Skeletal muscle satellite cell (primary cell): ENCODE results near the gene CGA. TPM values are rescaled to one million over a fixed set of nuclear protein-coding genes. Genes with fewer than 3 reads are reported as not detected.
"Not testable (repeated sequence)": the region's sequence is repeated elsewhere in the genome, so short reads cannot be mapped to it uniquely, and the experiment has no call there.

ENCODE experiments used
- H3K27me3 ChIP-seq: 2 replicates; pipeline ENCODE4 v1.7.0; 2013; ENCODE audit warnings: low read length; ENCODE audit not compliant: control insufficient read depth, insufficient read depth
- H3K36me3 ChIP-seq: 2 replicates; pipeline ENCODE4 v1.7.0; 2013; ENCODE audit warnings: mild to moderate bottlenecking, control low read depth, low read length; ENCODE audit not compliant: insufficient read depth
- H3K4me1 ChIP-seq: 2 replicates; pipeline ENCODE4 v1.7.0; 2013; ENCODE audit warnings: low read length; ENCODE audit not compliant: control insufficient read depth, insufficient read depth
- H3K4me2 ChIP-seq: 2 replicates; pipeline ENCODE4 v1.7.0; 2013; ENCODE audit warnings: mild to moderate bottlenecking, low read length
- H3K4me3 ChIP-seq: 2 replicates; pipeline ENCODE4 v1.7.0; 2013; ENCODE audit warnings: low read length
- H3K9ac ChIP-seq: 2 replicates; pipeline ENCODE4 v1.7.0; 2013; ENCODE audit warnings: mild to moderate bottlenecking, low read depth, low read length, moderate library complexity
- H3K9me3 ChIP-seq: replicated peaks from 2 replicates; pipeline ENCODE4 v1.7.0; 2013; ENCODE audit warnings: mild to moderate bottlenecking, control low read depth, low read length
- total RNA-seq: library from RNA; depleted of rRNA; stranded (reverse); fragments of >200 nt; gene quantifications from 2 replicates; pipeline ENCODE4 v1.2.3, GENCODE V29; 2012; rRNA removed

CGA gene
- not detected in 2 replicates for total RNA-seq

DNA sequence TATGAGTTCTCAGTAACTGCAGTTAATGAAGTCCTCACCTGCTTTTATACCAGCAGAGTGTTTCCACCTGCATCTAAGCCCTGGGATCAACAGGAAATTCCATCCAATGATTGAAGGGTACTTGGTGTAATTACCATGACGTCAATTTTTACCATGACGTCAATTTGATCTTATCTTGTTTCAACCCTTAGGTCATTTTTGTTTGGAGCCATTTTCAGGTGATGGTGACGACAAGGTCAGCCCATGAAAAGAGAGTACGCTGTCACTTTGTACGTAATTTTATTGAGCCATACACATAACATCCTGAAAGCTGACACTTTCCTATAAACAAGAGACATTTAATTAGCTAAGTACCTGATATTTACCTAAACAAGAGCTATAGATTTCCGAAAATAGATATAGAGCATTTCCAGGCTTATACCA, at the start of gene CGA:
Gene CGA (minus strand): TSS at position 20 of the 423 bp plus-strand sequence. CDS start 6,906 bp downstream, outside the sequence.
- peaks cover 15% of the 10 kb centered on the region for H3K4me1 ChIP-seq
- H3K9me3 ChIP-seq = no peaks in the 10 kb centered on the region
- H3K27me3 ChIP-seq = peaks cover 8% of the 10 kb centered on the region
- H3K36me3 ChIP-seq = no peaks in the 10 kb centered on the region
- H3K4me2 ChIP-seq = peak within 1 kb of the TSS; percentile 51
- no peak within 1 kb of the TSS for H3K4me3 ChIP-seq
- H3K9ac ChIP-seq = no peak within 1 kb of the TSS

DNA sequence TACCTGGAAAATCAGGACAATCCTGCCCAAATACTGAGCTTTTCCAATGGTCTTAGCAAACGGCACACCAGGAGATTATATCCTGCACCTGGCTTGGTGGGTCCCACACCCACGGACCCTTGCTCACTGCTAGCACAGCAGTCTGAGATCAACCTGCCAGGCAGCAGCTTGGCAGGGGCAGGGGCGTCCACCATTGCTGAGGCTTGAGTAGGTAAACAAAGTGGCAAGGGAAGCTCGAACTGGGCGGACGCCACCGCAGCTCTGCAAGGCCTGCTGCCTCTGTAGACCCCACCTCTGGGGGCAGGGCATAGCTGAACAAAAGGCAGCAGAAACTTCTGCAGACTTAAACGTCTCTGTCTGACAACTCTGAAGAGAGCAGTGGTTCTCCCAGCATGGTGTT, 45.0 kb upstream of the CGA start:
- H3K27me3 ChIP-seq = peaks cover 23% of the 10 kb centered on the region
- H3K9ac ChIP-seq, H3K4me2 ChIP-seq, H3K4me3 ChIP-seq, H3K9me3 ChIP-seq, H3K36me3 ChIP-seq, H3K4me1 ChIP-seq: not testable (repeated sequence)

DNA sequence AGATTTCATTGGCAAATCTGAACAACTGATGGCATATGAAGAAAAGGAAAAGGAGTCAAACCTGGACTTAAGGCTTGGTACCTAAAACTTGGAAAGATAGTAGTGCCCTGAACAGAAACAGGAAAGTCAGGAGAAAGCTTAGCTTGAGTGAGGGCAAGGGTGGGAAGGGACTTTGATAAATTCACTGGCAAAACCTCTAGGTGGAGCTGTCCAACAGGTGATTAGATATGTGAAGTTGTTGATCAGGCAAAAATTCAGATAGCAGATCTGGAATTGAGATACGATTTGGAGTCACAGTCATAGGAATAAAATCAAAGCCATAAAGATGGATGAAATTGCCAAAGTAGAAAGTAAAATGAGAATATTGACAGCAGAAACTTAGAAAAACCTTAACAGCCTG, 44.3 kb upstream of the CGA start:
- Histone ChIP-seq H3K9me3 (no peaks in the 10 kb centered on the region), H3K4me3 (no peak overlapping the region), H3K9ac (no peak overlapping the region), H3K4me1 (no peaks in the 10 kb centered on the region), H3K27me3 (peaks cover 24% of the 10 kb centered on the region), H3K36me3 (no peaks in the 10 kb centered on the region), H3K4me2 (no peak overlapping the region)

DNA sequence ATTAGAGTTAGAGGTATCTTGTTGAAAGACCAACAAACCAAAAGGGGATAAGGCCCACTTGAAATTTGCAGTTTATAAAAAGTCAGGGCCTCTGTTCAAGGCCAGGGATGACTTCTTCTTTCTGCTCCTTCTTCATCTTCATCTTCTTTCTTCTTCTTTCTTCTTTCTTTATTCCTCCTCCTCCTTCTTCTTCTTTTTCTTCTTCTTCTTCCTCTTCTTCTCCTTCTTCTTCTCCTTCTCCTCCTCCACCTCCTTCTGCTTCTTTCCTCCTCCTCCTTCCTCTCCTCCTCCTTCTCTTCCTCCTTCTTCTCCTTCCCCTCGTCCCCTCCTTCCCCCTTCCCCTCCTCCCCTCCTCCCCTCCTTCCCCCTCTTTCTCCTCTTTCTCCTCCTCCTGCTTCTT, 42.1 kb upstream of the CGA start:
- Histone ChIP-seq H3K4me3 (no peak overlapping the region), H3K27me3 (peaks cover 31% of the 10 kb centered on the region), H3K4me2 (no peak overlapping the region), H3K9me3 (no peaks in the 10 kb centered on the region), H3K36me3 (no peaks in the 10 kb centered on the region), H3K4me1 (no peaks in the 10 kb centered on the region), H3K9ac (no peak overlapping the region)

DNA sequence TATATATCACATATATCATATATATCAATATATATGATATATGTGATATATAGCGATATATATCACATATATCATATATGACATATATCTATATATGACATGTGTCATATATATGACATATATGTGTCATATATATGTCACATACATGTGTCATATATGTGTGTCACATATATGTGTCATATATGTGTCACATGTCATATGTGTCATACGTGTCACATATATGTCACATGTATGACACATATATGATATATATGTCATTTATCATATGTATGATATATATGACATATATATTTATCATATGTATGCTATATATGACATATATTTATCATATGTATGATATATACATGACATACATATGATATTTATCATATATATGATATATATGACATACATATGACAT, 32.8 kb upstream of the CGA start:
- peaks cover 21% of the 10 kb centered on the region for H3K27me3 ChIP-seq
- H3K9me3 ChIP-seq = no peaks in the 10 kb centered on the region
- H3K4me1 ChIP-seq = no peaks in the 10 kb centered on the region

DNA sequence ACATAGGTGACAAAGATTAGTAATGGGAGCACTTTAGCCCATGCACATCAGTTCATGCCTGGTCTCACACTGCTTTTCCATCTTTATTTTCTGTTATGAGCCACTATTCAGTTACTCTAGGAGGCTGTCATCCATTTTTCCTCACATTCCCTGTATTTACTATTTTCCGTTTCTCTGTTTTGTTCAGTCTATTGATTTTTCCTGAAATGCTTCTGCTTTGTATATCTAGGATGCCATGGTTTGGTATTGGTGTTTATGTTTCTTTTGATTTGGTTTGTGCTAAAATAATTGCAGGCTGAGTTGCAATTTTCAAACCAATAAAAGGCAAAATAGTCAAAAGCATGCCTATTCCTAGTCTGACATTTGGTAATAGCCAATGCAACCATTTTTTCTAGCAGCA, 31.6 kb upstream of the CGA start:
- no peaks in the 10 kb centered on the region for H3K4me1 ChIP-seq
- H3K9me3 ChIP-seq = no peaks in the 10 kb centered on the region
- no peaks in the 10 kb centered on the region for H3K36me3 ChIP-seq
- H3K27me3 ChIP-seq = peaks cover 17% of the 10 kb centered on the region
- H3K4me3 ChIP-seq = no peak overlapping the region
- no peak overlapping the region for H3K9ac ChIP-seq
- H3K4me2 ChIP-seq = no peak overlapping the region

More for the DNA sequence above, 32.8 kb upstream of the CGA start:
- no peak overlapping the region for H3K4me2 ChIP-seq
- no peak overlapping the region for H3K9ac ChIP-seq
- H3K36me3 ChIP-seq = no peaks in the 10 kb centered on the region
- no peak overlapping the region for H3K4me3 ChIP-seq

DNA sequence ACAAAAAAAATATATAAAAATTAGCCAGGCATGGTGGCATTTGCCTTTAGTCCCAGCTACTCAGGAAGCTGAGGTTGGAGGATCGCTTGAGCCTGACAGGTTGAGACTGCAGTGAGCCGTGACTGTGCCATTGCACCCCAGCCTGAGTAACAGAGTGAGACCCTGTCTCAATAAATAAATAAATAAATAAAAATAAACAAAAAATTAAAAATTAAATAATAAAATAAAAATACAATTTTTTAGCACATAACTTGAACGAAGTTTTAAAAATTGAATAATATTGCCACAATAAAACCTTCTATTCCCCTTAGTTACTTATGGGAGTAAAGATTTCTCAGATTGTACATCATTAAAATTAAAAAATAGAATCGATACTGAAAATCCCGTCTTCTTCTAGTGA, 29.2 kb upstream of the CGA start:
- Histone ChIP-seq H3K4me3 (no peak overlapping the region), H3K36me3 (no peaks in the 10 kb centered on the region), H3K4me1 (no peaks in the 10 kb centered on the region), H3K9ac (no peak overlapping the region), H3K9me3 (no peaks in the 10 kb centered on the region), H3K27me3 (peaks cover 15% of the 10 kb centered on the region), H3K4me2 (no peak overlapping the region)

DNA sequence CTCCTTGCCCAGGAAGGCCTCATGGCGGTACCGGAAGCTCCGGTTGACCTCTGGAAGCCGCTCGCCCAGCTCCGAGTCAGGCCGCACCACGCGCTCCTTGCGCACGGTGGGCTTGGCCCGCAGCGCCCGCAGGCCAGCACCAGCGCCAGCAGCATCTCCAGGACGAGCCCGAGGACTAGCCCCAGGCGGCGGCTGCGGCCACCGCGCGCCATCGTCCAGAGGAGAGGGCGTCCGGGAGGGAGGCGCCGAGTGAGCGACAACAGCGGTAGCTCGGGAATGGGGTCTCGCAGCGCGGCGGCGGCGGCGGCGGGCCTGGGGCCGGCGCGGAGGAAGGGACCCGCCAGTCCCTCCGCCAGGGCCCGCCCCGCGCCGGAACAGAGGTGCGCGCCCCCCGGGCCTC, 27.6 kb upstream of the CGA start:
- no peak overlapping the region for H3K9ac ChIP-seq
- H3K4me1 ChIP-seq = no peaks in the 10 kb centered on the region
- H3K9me3 ChIP-seq = no peaks in the 10 kb centered on the region
- H3K27me3 ChIP-seq = peaks cover 15% of the 10 kb centered on the region
- H3K4me3 ChIP-seq = no peak overlapping the region
- H3K4me2 ChIP-seq = no peak overlapping the region
- H3K36me3 ChIP-seq = no peaks in the 10 kb centered on the region

DNA sequence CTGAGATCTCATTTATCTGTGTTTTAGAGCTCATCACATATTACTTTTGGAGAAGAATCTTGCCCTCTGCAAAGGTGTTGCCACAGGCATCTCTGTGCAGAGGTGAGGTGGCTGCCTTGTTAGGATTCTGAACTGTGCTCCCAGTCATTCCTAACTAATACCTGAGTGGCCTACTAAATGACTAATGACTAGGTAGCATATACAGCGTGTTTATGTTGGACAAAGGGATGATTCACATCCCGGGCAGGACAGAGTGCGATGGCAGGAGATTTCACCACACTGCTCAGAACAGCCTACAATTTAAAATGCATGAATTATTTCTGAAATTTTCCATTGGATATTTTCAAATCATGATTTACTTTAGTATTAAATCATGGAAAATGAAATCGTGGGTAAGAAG, 23.1 kb upstream of the CGA start:
- no peaks in the 10 kb centered on the region for H3K4me1 ChIP-seq
- no peak overlapping the region for H3K4me2 ChIP-seq
- no peaks in the 10 kb centered on the region for H3K36me3 ChIP-seq
- peaks cover 13% of the 10 kb centered on the region for H3K27me3 ChIP-seq
- no peak overlapping the region for H3K4me3 ChIP-seq
- H3K9ac ChIP-seq = no peak overlapping the region
- no peaks in the 10 kb centered on the region for H3K9me3 ChIP-seq

DNA sequence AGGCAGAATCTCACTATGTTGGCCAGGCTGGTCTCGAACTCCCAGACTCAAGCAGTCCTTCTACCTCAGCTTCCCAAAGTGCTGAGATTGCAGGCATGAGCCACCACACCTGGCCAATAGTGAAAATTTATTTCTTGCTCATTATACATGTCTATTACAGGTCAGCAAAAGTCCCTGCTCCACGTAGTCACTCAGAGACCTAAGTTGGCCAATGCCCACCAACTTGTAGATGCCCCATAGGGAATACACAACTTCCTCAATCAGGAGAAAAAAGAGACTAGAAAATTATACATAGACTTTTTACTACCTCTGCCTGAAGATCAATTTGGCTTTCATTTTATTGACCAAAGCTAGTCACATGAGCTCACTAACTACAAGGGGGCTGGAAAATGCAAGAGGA, 22.0 kb upstream of the CGA start:
- H3K9me3 ChIP-seq = no peaks in the 10 kb centered on the region
- no peak overlapping the region for H3K4me2 ChIP-seq
- no peak overlapping the region for H3K9ac ChIP-seq
- H3K4me1 ChIP-seq = no peaks in the 10 kb centered on the region
- H3K27me3 ChIP-seq = peaks cover 10% of the 10 kb centered on the region
- H3K36me3 ChIP-seq = no peaks in the 10 kb centered on the region
- H3K4me3 ChIP-seq = no peak overlapping the region

DNA sequence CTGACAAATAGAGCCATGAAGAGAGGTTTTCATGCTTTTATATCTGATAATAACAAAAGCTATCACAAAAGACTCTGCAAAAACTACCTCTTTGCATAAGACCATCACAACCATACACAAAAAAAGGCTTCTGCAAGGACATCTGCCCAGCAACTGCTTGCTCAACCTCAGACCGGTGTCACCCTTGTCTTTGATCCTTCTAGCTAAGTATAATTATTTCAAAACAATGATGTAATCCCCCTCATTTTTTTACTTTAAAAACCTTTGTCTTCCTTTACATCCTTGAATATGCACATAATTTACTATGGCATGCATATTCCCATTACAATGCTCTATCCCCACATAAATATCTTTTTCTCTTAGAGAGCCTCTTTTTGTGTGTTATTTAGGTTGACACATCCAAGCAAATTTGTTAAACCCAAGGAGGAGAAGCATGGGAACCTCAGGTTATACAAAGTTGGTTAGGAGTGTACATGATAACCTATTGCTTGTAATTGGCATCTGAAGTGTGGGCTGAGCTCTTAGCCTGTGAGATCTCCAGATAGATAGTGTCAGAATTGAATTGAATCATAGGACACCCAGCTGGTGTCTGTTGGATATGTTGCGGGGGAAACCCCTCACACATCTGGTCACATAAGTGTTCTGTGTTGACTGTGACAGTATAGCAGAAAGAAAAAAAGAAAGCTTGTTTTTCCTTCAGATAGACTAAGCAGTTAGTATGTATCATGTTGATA, 20.7 kb upstream of the CGA start:
- Histone ChIP-seq H3K4me2 (no peak overlapping the region), H3K27me3 (peaks cover 9% of the 10 kb centered on the region), H3K9ac (no peak overlapping the region), H3K4me1 (no peaks in the 10 kb centered on the region), H3K4me3 (no peak overlapping the region), H3K36me3 (no peaks in the 10 kb centered on the region), H3K9me3 (no peaks in the 10 kb centered on the region)

DNA sequence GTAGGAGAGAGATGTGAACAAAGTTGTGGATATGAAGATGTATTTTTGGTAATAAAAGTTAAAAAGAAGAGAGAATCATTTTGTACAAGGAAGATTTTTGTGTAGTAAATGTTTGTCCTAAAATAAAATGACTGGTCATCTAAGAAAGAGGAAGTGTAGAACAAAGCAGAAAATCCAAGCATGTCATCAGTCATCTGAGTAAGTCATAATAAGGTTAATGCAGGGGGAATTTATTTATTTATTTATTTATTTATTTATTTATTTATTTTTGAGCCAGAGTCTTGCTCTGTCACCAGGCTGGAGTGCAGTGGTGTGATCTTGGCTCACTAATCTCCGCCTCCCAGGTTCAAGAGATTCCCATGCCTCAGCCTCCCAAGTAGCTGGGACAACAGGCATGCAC, 15.7 kb upstream of the CGA start:
- Histone ChIP-seq H3K27me3 (no peaks in the 10 kb centered on the region), H3K4me3 (no peak overlapping the region), H3K9ac (no peak overlapping the region), H3K36me3 (no peaks in the 10 kb centered on the region), H3K9me3 (no peaks in the 10 kb centered on the region), H3K4me1 (peaks cover 5% of the 10 kb centered on the region), H3K4me2 (no peak overlapping the region)
